Endothelial cell of umbilical vein (primary cell): Measurements from ENCODE around the gene KRT79. TPM values are rescaled to one million over a fixed set of nuclear protein-coding genes. Genes with fewer than 3 reads are reported as not detected.

Experiments used
- BruUV-seq: library from RNA; stranded (reverse); fragments of 400-500 nt; replicated peaks from 2 replicates; lab custom pipeline; 2021; lab: Mats Ljungman, UMichigan
- CTCF ChIA-PET: fragments of 300-600, 350-600 bp; sonication (Branson Sonifier 250); formaldehyde crosslinking; loops from one replicate; lab custom pipeline; 2021; ENCODE audit warnings: antibody characterized with exemption, inconsistent platforms; lab: Charles Lee
- POLR2A ChIA-PET: fragments of 300-600, 350-600 bp; sonication (Branson Sonifier 250); formaldehyde crosslinking; loops from one replicate; lab custom pipeline; 2021; ENCODE audit warnings: antibody characterized with exemption, inconsistent platforms; lab: Charles Lee
- DNase-seq: peaks from one replicate; pipeline ENCODE4 v3.0.0-alpha.2; 2011; ENCODE audit warnings: low read depth, low spot score
- FAIRE-seq: peaks from 2 replicates; lab custom pipeline; 2011; peaks lifted over from hg19 to GRCh38; lab: Jason Lieb, UNC
- H2AFZ ChIP-seq: 2 replicates; pipeline ENCODE4 v1.6.0; 2012; ENCODE audit warnings: low read depth, low read length, control low read depth, inconsistent platforms
- H3K27ac ChIP-seq: 2 replicates; pipeline ENCODE4 v1.5.1; 2011; ENCODE audit warnings: low read depth, mild to moderate bottlenecking, control low read depth, low read length, moderate library complexity; ENCODE audit not compliant: insufficient read depth
- H3K27me3 ChIP-seq, 2 experiments: 2 replicates each; pipeline versions ENCODE4 v1.6.0 to v1.6.1; 2011; ENCODE audit warnings: low read length in 2 of 2, mixed read lengths in 1 of 2; ENCODE audit not compliant: control insufficient read depth in 2 of 2, insufficient read depth in 2 of 2
- H3K36me3 ChIP-seq, 2 experiments: 2 replicates in 1 of 2; 3 replicates in 1 of 2; pipeline ENCODE4 v1.5.1; 2011; ENCODE audit warnings: low read length in 2 of 2, mild to moderate bottlenecking in 1 of 2, moderate library complexity in 1 of 2; ENCODE audit not compliant: control insufficient read depth in 2 of 2, insufficient read depth in 2 of 2; ENCODE audit errors: extremely low read depth in 1 of 2
- H3K4me1 ChIP-seq: 3 replicates; pipeline ENCODE4 v1.5.1; 2011; ENCODE audit warnings: mild to moderate bottlenecking, low read length; ENCODE audit not compliant: control insufficient read depth, insufficient read depth; ENCODE audit errors: extremely low read depth
- H3K4me2 ChIP-seq: 2 replicates; pipeline ENCODE4 v1.6.1; 2011; ENCODE audit warnings: low read length, control low read depth, mixed read lengths; ENCODE audit not compliant: insufficient read depth
- H3K4me3 ChIP-seq, 3 experiments: fragments of 200-600 bp in 1 of 3; sonication (generic), shearing (Covaris generic) in 1 of 3; replicated peaks in 1 of 3; 2 replicates each; pipeline ENCODE4 v1.5.1; 2011 to 2016; ENCODE audit warnings: control low read depth in 3 of 3, low read length in 3 of 3, mild to moderate bottlenecking in 2 of 3, inconsistent platforms in 1 of 3, low read depth in 1 of 3, moderate library complexity in 1 of 3; ENCODE audit not compliant: insufficient read depth in 1 of 3
- H3K79me2 ChIP-seq: 2 replicates; pipeline ENCODE4 v1.6.0; 2012; ENCODE audit warnings: low read length, inconsistent platforms; ENCODE audit not compliant: control insufficient read depth, insufficient read depth
- H3K9ac ChIP-seq: replicated peaks from 2 replicates; pipeline ENCODE3; 2011; ENCODE audit warnings: low read length, control low read depth; ENCODE audit not compliant: insufficient read depth; ENCODE audit errors: extremely low read depth
- H3K9me1 ChIP-seq: replicated peaks from 3 replicates; pipeline ENCODE4 v1.6.0; 2011; ENCODE audit warnings: mild to moderate bottlenecking, low read length; ENCODE audit not compliant: control insufficient read depth, insufficient read depth; ENCODE audit errors: extremely low read depth
- H3K9me3 ChIP-seq: replicated peaks from 2 replicates; pipeline ENCODE4 v1.5.1; 2012; ENCODE audit warnings: low read length, inconsistent platforms; ENCODE audit not compliant: control insufficient read depth, insufficient read depth
- H4K20me1 ChIP-seq: replicated peaks from 2 replicates; pipeline ENCODE3; 2011; ENCODE audit warnings: mild to moderate bottlenecking, low read length; ENCODE audit not compliant: control insufficient read depth, insufficient read depth; ENCODE audit errors: extremely low read depth
- EZH2 ChIP-seq: IDR thresholded peaks from 2 replicates; pipeline ENCODE4 v1.6.1; 2012; ENCODE audit warnings: borderline replicate concordance, low read depth, mild to moderate bottlenecking, moderate library complexity, low read length, inconsistent platforms; ENCODE audit not compliant: severe bottlenecking
- FOS ChIP-seq: IDR thresholded peaks from 2 replicates; pipeline ENCODE4 v1.6.1; 2011; ENCODE audit warnings: mild to moderate bottlenecking, low read length, moderate library complexity, borderline replicate concordance; ENCODE audit not compliant: insufficient read depth
- GATA2 ChIP-seq: IDR thresholded peaks from 2 replicates; pipeline ENCODE4 v1.7.0; 2011; ENCODE audit warnings: low read depth, mild to moderate bottlenecking, moderate library complexity, mixed read lengths, low read length; ENCODE audit not compliant: insufficient read length, insufficient read depth
- JUN ChIP-seq: IDR thresholded peaks from 2 replicates; pipeline ENCODE4 v1.6.1; 2011; ENCODE audit warnings: borderline replicate concordance, low read depth; ENCODE audit not compliant: insufficient read length, insufficient read depth
- POLR2A ChIP-seq: IDR thresholded peaks from 2 replicates; pipeline ENCODE4 v1.6.1; 2012; ENCODE audit warnings: low read depth, mild to moderate bottlenecking, control low read depth, low read length
- POLR2AphosphoS5 ChIP-seq: IDR thresholded peaks from 2 replicates; pipeline ENCODE4 v1.6.1; 2012; ENCODE audit warnings: low read depth, mild to moderate bottlenecking, control low read depth, low read length, moderate library complexity; ENCODE audit not compliant: insufficient read depth
- dilution Hi-C: fragments of 300-500 bp; cut with MboI; formaldehyde crosslinking; loops from one replicate; pipeline ENCODE4 v1.15.0; 2019; ENCODE audit warnings: low sequenced_read_pairs; ENCODE audit not compliant: extremely low pct_ligation_motif_present
- intact Hi-C: fragments of 100-400 bp; cut with micrococcal nuclease; formaldehyde crosslinking; loops from one replicate; pipeline ENCODE4 v1.10.0; 2022
- polyA plus RNA-seq, 4 experiments: library from polyadenylated mRNA; depleted of rRNA in 3 of 4; stranded (reverse) in 3 of 4; unstranded in 1 of 4; fragments of >200 nt; gene quantifications; 2 replicates each; pipeline versions ENCODE4 v1.2.1 to v1.2.3, GENCODE V29; 2011 to 2012; ENCODE audit warnings: missing spikeins in 1 of 4
- total RNA-seq: library from RNA; stranded (reverse); gene quantifications from 2 replicates; pipeline ENCODE4 v1.2.3, GENCODE V29; 2021
- TF ChIP-seq, protein P1 (sequence below): IDR thresholded peaks from 2 replicates; pipeline ENCODE4 v1.6.1; 2011; ENCODE audit not compliant: insufficient read depth, insufficient read length
- TF ChIP-seq, protein P2 (sequence below), 2 donors: IDR thresholded peaks; 1 replicate in 1 of 2; 2 replicates in 1 of 2; pipeline ENCODE4 v1.5.1; 2011; ENCODE audit warnings: low read length in 2 of 2, mild to moderate bottlenecking in 2 of 2, moderate library complexity in 2 of 2, control low read depth in 1 of 2, inconsistent platforms in 1 of 2, low read depth in 1 of 2; ENCODE audit not compliant: insufficient read depth in 1 of 2; ENCODE audit errors: extremely low read depth in 1 of 2

Gene KRT79
- total and polyA plus RNA-seq, 2 donors (not counting 3 experiments of a cell fraction or from before 2014, with no cell fraction given) = not detected

DNA sequence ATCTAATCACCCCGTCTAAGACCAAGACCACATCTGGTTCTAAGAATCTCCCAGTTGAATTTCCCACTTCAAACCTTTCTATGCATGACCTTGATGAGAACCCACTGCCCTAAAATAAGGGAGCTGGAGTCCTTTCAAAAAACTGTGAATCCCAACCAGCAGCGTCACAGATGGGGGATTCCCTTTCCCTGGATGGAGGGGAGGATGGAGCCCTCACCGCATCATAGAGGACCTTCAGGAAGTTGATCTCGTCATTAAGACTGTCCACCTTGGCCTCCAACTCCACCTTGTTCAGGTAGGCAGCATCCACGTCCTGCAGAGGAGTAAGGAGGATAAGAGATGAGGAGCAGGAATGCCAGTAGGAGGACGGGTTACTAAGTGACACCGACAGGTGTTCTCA is 24.9 kb downstream of the KRT79 start:
- no peak overlapping the region for H3K9ac ChIP-seq
- FAIRE-seq = no peak
- intact Hi-C loops (no loop called here), dilution Hi-C loops (no loop called here)
- no peak for DNase-seq
- H3K4me3 ChIP-seq = no peak overlapping the region
- H4K20me1 ChIP-seq = no peaks in the 10 kb centered on the region
- H3K9me3 ChIP-seq = no peaks in the 10 kb centered on the region
- H3K4me2 ChIP-seq = no peak overlapping the region
- no peak overlapping the region for H3K27ac ChIP-seq
- no peaks in the 10 kb centered on the region for H3K27me3 ChIP-seq
- CTCF ChIA-PET = no interaction called here
- BruUV-seq = no TSS peak
- H3K9me1 ChIP-seq = no peaks in the 10 kb centered on the region
- H3K4me1 ChIP-seq = no peaks in the 10 kb centered on the region
- H3K36me3 ChIP-seq = no peaks in the 10 kb centered on the region
- no peak overlapping the region for H2AFZ ChIP-seq
- POLR2A ChIA-PET = no interaction called here
- no peaks in the 10 kb centered on the region for H3K79me2 ChIP-seq
- TF ChIP-seq FOS (no peak), GATA2 (no peak), POLR2A (no peak), EZH2 (no peak), JUN (no peak), POLR2AphosphoS5 (no peak)
- TF ChIP-seq, protein P1, sequence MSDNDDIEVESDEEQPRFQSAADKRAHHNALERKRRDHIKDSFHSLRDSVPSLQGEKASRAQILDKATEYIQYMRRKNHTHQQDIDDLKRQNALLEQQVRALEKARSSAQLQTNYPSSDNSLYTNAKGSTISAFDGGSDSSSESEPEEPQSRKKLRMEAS = no peak
- TF ChIP-seq, protein P2, sequence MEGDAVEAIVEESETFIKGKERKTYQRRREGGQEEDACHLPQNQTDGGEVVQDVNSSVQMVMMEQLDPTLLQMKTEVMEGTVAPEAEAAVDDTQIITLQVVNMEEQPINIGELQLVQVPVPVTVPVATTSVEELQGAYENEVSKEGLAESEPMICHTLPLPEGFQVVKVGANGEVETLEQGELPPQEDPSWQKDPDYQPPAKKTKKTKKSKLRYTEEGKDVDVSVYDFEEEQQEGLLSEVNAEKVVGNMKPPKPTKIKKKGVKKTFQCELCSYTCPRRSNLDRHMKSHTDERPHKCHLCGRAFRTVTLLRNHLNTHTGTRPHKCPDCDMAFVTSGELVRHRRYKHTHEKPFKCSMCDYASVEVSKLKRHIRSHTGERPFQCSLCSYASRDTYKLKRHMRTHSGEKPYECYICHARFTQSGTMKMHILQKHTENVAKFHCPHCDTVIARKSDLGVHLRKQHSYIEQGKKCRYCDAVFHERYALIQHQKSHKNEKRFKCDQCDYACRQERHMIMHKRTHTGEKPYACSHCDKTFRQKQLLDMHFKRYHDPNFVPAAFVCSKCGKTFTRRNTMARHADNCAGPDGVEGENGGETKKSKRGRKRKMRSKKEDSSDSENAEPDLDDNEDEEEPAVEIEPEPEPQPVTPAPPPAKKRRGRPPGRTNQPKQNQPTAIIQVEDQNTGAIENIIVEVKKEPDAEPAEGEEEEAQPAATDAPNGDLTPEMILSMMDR (IDR thresholded peaks at IDR 0.05; ENCODE audit: extremely low read depth in 1 of 2, insufficient read depth in 1 of 2, low read depth in 1 of 2, low read length in 2 of 2) = no peak
